Measurements from ENCODE around the gene TRIM9. TPM values are rescaled to one million over a fixed set of nuclear protein-coding genes. Genes with fewer than 3 reads are reported as not detected.

Gene TRIM9
- total and polyA plus RNA-seq, 2 donors (not counting 3 experiments of a cell fraction or from before 2014, with no cell fraction given), result not detected

DNA sequence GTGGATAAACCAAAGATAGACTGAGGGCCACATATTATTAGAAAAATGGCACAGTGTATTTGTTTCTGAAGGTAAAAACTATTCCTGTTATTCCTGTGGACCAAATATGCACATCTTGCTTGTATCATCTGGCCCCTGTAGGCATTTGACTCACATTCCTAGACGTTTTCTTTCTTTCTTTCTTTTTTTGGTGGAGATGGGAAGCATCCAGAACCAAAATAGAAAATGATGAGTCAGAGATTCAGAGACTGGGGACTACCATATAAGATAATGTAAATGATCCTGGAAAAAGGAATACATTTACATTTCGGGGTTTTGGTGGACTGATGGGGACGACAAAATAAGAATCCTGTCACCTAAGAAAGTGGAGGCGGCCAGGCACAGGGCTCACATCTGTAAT is 24.2 kb downstream of the TRIM9 start:
- Histone ChIP-seq H3K4me3 (replicated peaks in 1 of 3; ENCODE audit: insufficient read depth in 1 of 3, low read depth in 1 of 3, low read length in 3 of 3) (no peak overlapping the region), H3K27me3 (ENCODE audit: control insufficient read depth in 2 of 2, insufficient read depth in 2 of 2, low read length in 2 of 2) (peaks cover 2 to 6% of the 10 kb centered on the region in 2 experiments), H3K4me1 (ENCODE audit: control insufficient read depth, extremely low read depth, insufficient read depth, low read length) (no peaks in the 10 kb centered on the region), H3K36me3 (ENCODE audit: control insufficient read depth in 2 of 2, extremely low read depth in 1 of 2, insufficient read depth in 2 of 2, low read length in 2 of 2) (no peaks in the 10 kb centered on the region), H3K9me1 (replicated peaks; ENCODE audit: control insufficient read depth, extremely low read depth, insufficient read depth, low read length) (no peaks in the 10 kb centered on the region), H3K79me2 (ENCODE audit: control insufficient read depth, insufficient read depth, low read length) (no peaks in the 10 kb centered on the region), H3K9me3 (replicated peaks; ENCODE audit: control insufficient read depth, insufficient read depth, low read length) (no peaks in the 10 kb centered on the region), H3K9ac (replicated peaks; ENCODE audit: extremely low read depth, insufficient read depth, low read length) (no peak overlapping the region), H2AFZ (ENCODE audit: low read depth, low read length) (no peak overlapping the region), H3K4me2 (ENCODE audit: insufficient read depth, low read length) (no peak overlapping the region), H3K27ac (ENCODE audit: insufficient read depth, low read depth, low read length) (no peak overlapping the region), H4K20me1 (replicated peaks; ENCODE audit: control insufficient read depth, extremely low read depth, insufficient read depth, low read length) (no peaks in the 10 kb centered on the region)
- POLR2A ChIA-PET, result no interaction called here
- FAIRE-seq (no peak), DNase-seq (ENCODE audit: low read depth, low spot score) (no peak)
- BruUV-seq (replicated peaks), result no TSS peak
- dilution Hi-C loops (cut with MboI; ENCODE audit: extremely low pct_ligation_motif_present, low sequenced_read_pairs), result no loop called here
- TF ChIP-seq, protein P1, sequence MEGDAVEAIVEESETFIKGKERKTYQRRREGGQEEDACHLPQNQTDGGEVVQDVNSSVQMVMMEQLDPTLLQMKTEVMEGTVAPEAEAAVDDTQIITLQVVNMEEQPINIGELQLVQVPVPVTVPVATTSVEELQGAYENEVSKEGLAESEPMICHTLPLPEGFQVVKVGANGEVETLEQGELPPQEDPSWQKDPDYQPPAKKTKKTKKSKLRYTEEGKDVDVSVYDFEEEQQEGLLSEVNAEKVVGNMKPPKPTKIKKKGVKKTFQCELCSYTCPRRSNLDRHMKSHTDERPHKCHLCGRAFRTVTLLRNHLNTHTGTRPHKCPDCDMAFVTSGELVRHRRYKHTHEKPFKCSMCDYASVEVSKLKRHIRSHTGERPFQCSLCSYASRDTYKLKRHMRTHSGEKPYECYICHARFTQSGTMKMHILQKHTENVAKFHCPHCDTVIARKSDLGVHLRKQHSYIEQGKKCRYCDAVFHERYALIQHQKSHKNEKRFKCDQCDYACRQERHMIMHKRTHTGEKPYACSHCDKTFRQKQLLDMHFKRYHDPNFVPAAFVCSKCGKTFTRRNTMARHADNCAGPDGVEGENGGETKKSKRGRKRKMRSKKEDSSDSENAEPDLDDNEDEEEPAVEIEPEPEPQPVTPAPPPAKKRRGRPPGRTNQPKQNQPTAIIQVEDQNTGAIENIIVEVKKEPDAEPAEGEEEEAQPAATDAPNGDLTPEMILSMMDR (IDR thresholded peaks at IDR 0.05; ENCODE audit: extremely low read depth in 1 of 2, insufficient read depth in 1 of 2, low read depth in 1 of 2, low read length in 2 of 2), result no peak
- TF ChIP-seq JUN (IDR thresholded peaks at IDR 0.05; ENCODE audit: borderline replicate concordance, insufficient read depth, insufficient read length, low read depth) (no peak), GATA2 (IDR thresholded peaks at IDR 0.05; ENCODE audit: insufficient read depth, insufficient read length, low read depth, low read length) (no peak)
- intact Hi-C loops (cut with micrococcal nuclease), result no loop called here
- CTCF ChIA-PET, result no interaction called here

- Histone ChIP-seq H4K20me1 (replicated peaks; ENCODE audit: control insufficient read depth, extremely low read depth, insufficient read depth, low read length) (no peaks in the 10 kb centered on the region), H3K9me3 (replicated peaks; ENCODE audit: control insufficient read depth, insufficient read depth, low read length) (no peaks in the 10 kb centered on the region), H3K27ac (ENCODE audit: insufficient read depth, low read depth, low read length) (no peak overlapping the region), H3K4me1 (ENCODE audit: control insufficient read depth, extremely low read depth, insufficient read depth, low read length) (no peaks in the 10 kb centered on the region), H3K4me3 (replicated peaks in 1 of 3; ENCODE audit: insufficient read depth in 1 of 3, low read depth in 1 of 3, low read length in 3 of 3) (no peak overlapping the region), H3K36me3 (ENCODE audit: control insufficient read depth in 2 of 2, extremely low read depth in 1 of 2, insufficient read depth in 2 of 2, low read length in 2 of 2) (no peaks in the 10 kb centered on the region), H3K4me2 (ENCODE audit: insufficient read depth, low read length) (no peak overlapping the region), H3K27me3 (ENCODE audit: control insufficient read depth in 2 of 2, insufficient read depth in 2 of 2, low read length in 2 of 2) (peaks cover 2 to 6% of the 10 kb centered on the region in 2 experiments), H3K9me1 (replicated peaks; ENCODE audit: control insufficient read depth, extremely low read depth, insufficient read depth, low read length) (no peaks in the 10 kb centered on the region), H3K79me2 (ENCODE audit: control insufficient read depth, insufficient read depth, low read length) (no peaks in the 10 kb centered on the region), H3K9ac (replicated peaks; ENCODE audit: extremely low read depth, insufficient read depth, low read length) (no peak overlapping the region), H2AFZ (ENCODE audit: low read depth, low read length) (no peak overlapping the region)
- TF ChIP-seq MAX (IDR thresholded peaks at IDR 0.05; ENCODE audit: insufficient read depth, insufficient read length) (no peak), MYC (IDR thresholded peaks at IDR 0.05; ENCODE audit: low read depth, low read length) (no peak), JUN (IDR thresholded peaks at IDR 0.05; ENCODE audit: borderline replicate concordance, insufficient read depth, insufficient read length, low read depth) (no peak), POLR2AphosphoS5 (IDR thresholded peaks at IDR 0.05; ENCODE audit: insufficient read depth, low read depth, low read length) (no peak), POLR2A (IDR thresholded peaks at IDR 0.05; ENCODE audit: low read depth, low read length) (no peak), EZH2 (IDR thresholded peaks at IDR 0.05; ENCODE audit: borderline replicate concordance, low read depth, low read length, severe bottlenecking) (no peak), GATA2 (IDR thresholded peaks at IDR 0.05; ENCODE audit: insufficient read depth, insufficient read length, low read depth, low read length) (no peak), FOS (IDR thresholded peaks at IDR 0.05; ENCODE audit: borderline replicate concordance, insufficient read depth, low read length) (no peak)
- TF ChIP-seq, protein P1 (IDR thresholded peaks at IDR 0.05; ENCODE audit: extremely low read depth in 1 of 2, insufficient read depth in 1 of 2, low read depth in 1 of 2, low read length in 2 of 2), result no peak
- intact Hi-C loops (cut with micrococcal nuclease) (no loop called here), dilution Hi-C loops (cut with MboI; ENCODE audit: extremely low pct_ligation_motif_present, low sequenced_read_pairs) (no loop called here)
- BruUV-seq (replicated peaks), result no TSS peak
- CTCF ChIA-PET, result no interaction called here
- FAIRE-seq, result no peak
- POLR2A ChIA-PET, result no interaction called here
- DNase-seq (ENCODE audit: low read depth, low spot score), result no peak
Measured at GRCh38 chr14:51069055-51069454, 25.9 kb downstream of the TRIM9 start.

Data from endothelial cell of umbilical vein (primary cell).